PFSK-1 (cell line): ENCODE results near the gene GNG7.

Experiments used
- FOXP2 ChIP-seq: optimal IDR thresholded peaks from 2 replicates; pipeline ENCODE3; 2011; ENCODE audit warnings: borderline replicate concordance, control low read depth, inconsistent platforms; ENCODE audit not compliant: insufficient read depth; ENCODE audit errors: extremely low read length, extremely low read depth
- POLR2AphosphoS5 ChIP-seq: IDR thresholded peaks from 2 replicates; pipeline ENCODE4 v1.6.1; 2012; ENCODE audit warnings: low read depth, mild to moderate bottlenecking, control low read depth, low read length, moderate library complexity
- REST ChIP-seq, 2 experiments: IDR thresholded peaks; 2 replicates each; pipeline versions ENCODE4 v1.6.1 to v1.8.0; 2011 to 2012; ENCODE audit warnings: low read depth in 2 of 2, low read length in 2 of 2, control low read depth in 1 of 2, inconsistent platforms in 1 of 2, mild to moderate bottlenecking in 1 of 2, moderate library complexity in 1 of 2; ENCODE audit not compliant: insufficient read depth in 1 of 2
- SIN3A ChIP-seq: IDR thresholded peaks from 2 replicates; pipeline ENCODE4 v1.6.1; 2012; ENCODE audit warnings: mild to moderate bottlenecking, low read length, moderate library complexity, borderline replicate concordance; ENCODE audit not compliant: insufficient read depth
- TAF1 ChIP-seq: IDR thresholded peaks from 2 replicates; pipeline ENCODE4 v1.6.1; 2012; ENCODE audit warnings: low read length, control low read depth, borderline replicate concordance; ENCODE audit not compliant: insufficient read depth

GNG7 gene

DNA sequence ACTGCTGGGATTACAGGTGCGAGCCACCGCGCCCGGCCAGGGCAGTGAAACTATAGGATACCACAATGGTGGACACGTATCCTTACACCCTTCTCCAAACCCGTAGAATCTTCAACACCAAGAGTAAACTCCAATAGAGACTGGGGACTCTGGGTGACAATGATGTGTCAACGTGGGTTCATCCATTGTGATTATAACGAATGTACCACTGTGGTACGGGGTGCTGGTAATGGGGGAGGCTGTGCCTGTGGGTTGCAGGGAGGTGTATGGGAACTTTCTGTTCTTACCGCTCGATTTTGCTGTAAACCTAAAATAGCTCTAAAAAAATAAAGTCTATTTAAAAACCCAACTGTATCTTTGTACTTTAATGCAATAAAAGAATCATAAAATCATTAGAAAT is 11.6 kb downstream of the GNG7 start:
- no peak for TF ChIP-seq REST (IDR thresholded peaks at IDR 0.05; ENCODE audit: insufficient read depth in 1 of 2, low read depth in 2 of 2, low read length in 2 of 2)
- TF ChIP-seq POLR2AphosphoS5: no peak
- TF ChIP-seq SIN3A: no peak
- no peak for TF ChIP-seq TAF1
- TF ChIP-seq FOXP2: no peak

DNA sequence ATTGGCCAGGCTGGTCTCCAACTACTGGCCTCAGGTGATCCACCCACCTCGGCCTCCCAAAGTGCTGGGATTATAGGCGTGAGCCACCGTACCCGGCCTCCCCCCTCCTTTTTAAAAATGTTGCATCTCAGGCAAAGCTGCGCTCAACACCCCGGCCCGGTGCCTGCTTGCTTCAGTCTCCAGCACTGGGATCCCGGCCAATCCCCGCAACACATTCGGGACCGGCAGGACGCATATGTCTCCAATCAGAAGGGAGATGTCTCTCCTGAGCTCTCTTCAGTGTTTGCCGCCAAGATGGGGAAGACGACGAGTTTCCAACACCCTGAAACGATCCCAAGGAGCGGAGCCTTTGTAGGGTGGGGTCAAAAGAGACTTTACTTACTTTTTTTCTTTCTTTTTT is 16.1 kb downstream of the GNG7 start:
- no peak for TF ChIP-seq FOXP2
- TF ChIP-seq REST (IDR thresholded peaks at IDR 0.05; ENCODE audit: insufficient read depth in 1 of 2, low read depth in 2 of 2, low read length in 2 of 2): no peak
- no peak for TF ChIP-seq POLR2AphosphoS5
- TF ChIP-seq TAF1: no peak

- TF ChIP-seq POLR2AphosphoS5: no peak
- TF ChIP-seq FOXP2: no peak
- no peak for TF ChIP-seq REST (IDR thresholded peaks at IDR 0.05; ENCODE audit: insufficient read depth in 1 of 2, low read depth in 2 of 2, low read length in 2 of 2)
- no peak for TF ChIP-seq TAF1
- TF ChIP-seq SIN3A: no peak
Measured at GRCh38 chr19:2685204-2685704, 17.2 kb downstream of the GNG7 start.

DNA sequence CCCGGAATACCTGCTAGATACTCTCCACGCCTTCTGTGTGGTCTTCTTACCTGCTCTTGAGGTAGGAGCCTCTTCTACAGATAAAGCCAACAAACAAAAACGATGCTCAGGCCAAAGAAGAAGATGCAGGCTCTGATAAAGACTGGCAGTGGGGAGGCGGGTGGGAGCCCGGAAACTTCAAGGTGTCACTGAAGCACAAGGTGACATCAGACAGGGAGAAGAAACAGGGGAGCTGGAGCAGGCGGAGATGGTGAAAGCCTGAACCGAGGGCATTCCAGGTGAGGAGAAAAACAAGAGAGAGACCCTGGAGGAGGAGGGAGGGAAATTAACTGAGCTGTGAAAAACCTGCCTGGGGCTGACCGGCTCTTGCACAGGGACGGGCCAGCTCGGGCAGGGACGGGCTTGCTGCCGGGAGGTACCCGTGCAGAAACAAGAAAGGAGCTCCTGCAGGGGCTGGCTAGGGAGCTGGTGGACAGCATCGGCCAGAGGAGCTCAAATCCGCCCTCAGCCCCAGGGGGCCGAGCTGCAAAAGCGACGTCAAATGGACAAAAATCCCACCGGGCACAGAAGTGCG is 19.0 kb downstream of the GNG7 start:
- TF ChIP-seq FOXP2 (no peak), TAF1 (no peak), REST (IDR thresholded peaks at IDR 0.05; ENCODE audit: insufficient read depth in 1 of 2, low read depth in 2 of 2, low read length in 2 of 2) (no peak), POLR2AphosphoS5 (no peak), SIN3A (no peak)
